Panc1 (cell line): ENCODE results near the gene SYCP2L. TPM values are rescaled to one million over a fixed set of nuclear protein-coding genes. Genes with fewer than 3 reads are reported as not detected.

ENCODE experiments used
- ATAC-seq: fragments of 200-7000 bp; cut with Tn5 transposase; 2 replicates; pipeline ENCODE4 v1.9.1; 2020; ENCODE audit warnings: mild to moderate bottlenecking, moderate library complexity
- BruUV-seq: library from RNA; stranded (reverse); fragments of 400-500 nt; replicated peaks from 2 replicates; lab custom pipeline; 2021; lab: Mats Ljungman, UMichigan
- CTCF ChIA-PET: fragments of 300-600 bp; sonication (Branson Sonifier 250); formaldehyde crosslinking; loops from one replicate; lab custom pipeline; 2022; ENCODE audit warnings: antibody characterized with exemption; lab: Charles Lee
- POLR2A ChIA-PET: fragments of 300-600 bp; sonication (Branson Sonifier 250); formaldehyde crosslinking; loops from one replicate; lab custom pipeline; 2022; ENCODE audit warnings: antibody characterized with exemption; lab: Charles Lee
- DNase-seq: peaks from one replicate; pipeline ENCODE4 v3.0.0-alpha.2; 2010; ENCODE audit warnings: low read depth, low spot score
- H3K27ac ChIP-seq: 2 replicates; pipeline ENCODE4 v1.5.1; 2011; ENCODE audit warnings: mild to moderate bottlenecking, low read length, inconsistent platforms
- H3K27me3 ChIP-seq: fragments of 200-500 bp; sonication (Bioruptor generic); 2 replicates; pipeline ENCODE4 v1.6.0; 2014; ENCODE audit warnings: low read length, inconsistent platforms; ENCODE audit not compliant: control insufficient read depth, insufficient read depth
- H3K36me3 ChIP-seq: fragments of 200-500 bp; sonication (Bioruptor generic); 2 replicates; pipeline ENCODE4 v1.5.1; 2014; ENCODE audit warnings: inconsistent platforms, mild to moderate bottlenecking, low read length, moderate library complexity; ENCODE audit not compliant: control insufficient read depth, insufficient read depth
- H3K4me1 ChIP-seq: 2 replicates; pipeline ENCODE4 v1.5.1; 2011; ENCODE audit warnings: inconsistent platforms, mild to moderate bottlenecking, low read length, moderate library complexity; ENCODE audit not compliant: control insufficient read depth, insufficient read depth
- H3K4me3 ChIP-seq, 2 experiments: 2 replicates each; pipeline ENCODE4 v1.5.1; 2011 to 2012; ENCODE audit warnings: low read depth in 2 of 2, low read length in 2 of 2, mild to moderate bottlenecking in 2 of 2, inconsistent platforms in 1 of 2, moderate library complexity in 1 of 2
- H3K9me3 ChIP-seq: fragments of 200-500 bp; sonication (Bioruptor generic); 2 replicates; pipeline ENCODE4 v1.5.1; 2014; ENCODE audit warnings: low read depth, mild to moderate bottlenecking, inconsistent platforms, low read length, moderate library complexity; ENCODE audit not compliant: control insufficient read depth, insufficient read depth
- POLR2AphosphoS5 ChIP-seq: IDR thresholded peaks from 2 replicates; pipeline ENCODE4 v1.6.1; 2012; ENCODE audit warnings: mild to moderate bottlenecking, low read depth, low read length, moderate library complexity
- SIN3A ChIP-seq: IDR thresholded peaks from 2 replicates; pipeline ENCODE4 v1.6.1; 2012; ENCODE audit warnings: low read depth, mild to moderate bottlenecking, low read length, moderate library complexity, borderline replicate concordance; ENCODE audit not compliant: insufficient read depth
- TCF7L2 ChIP-seq: IDR thresholded peaks from 2 replicates; pipeline ENCODE4 v1.6.1; 2011; ENCODE audit warnings: mild to moderate bottlenecking, low read depth, low read length, inconsistent platforms
- in situ Hi-C: cut with HindIII; loops from 2 replicates; pipeline ENCODE4 v1.10.0; 2016; ENCODE audit warnings: low sequenced_read_pairs, low pct_unique_long_range_greater_than_20kb
- intact Hi-C: fragments of 100-400 bp; cut with micrococcal nuclease; formaldehyde crosslinking; loops from one replicate; pipeline ENCODE4 v1.10.0; 2022; ENCODE audit not compliant: unreplicated experiment
- total RNA-seq: library from RNA; stranded (reverse); gene quantifications from one replicate; pipeline ENCODE4 v1.2.1, GENCODE V29; 2021; ENCODE audit not compliant: unreplicated experiment
- TF ChIP-seq, protein P1 (sequence below), 2 experiments: IDR thresholded peaks; 2 replicates each; pipeline ENCODE4 v1.6.1; 2011 to 2012; ENCODE audit warnings: low read depth in 2 of 2, control low read depth in 1 of 2, low read length in 1 of 2, mild to moderate bottlenecking in 1 of 2, moderate library complexity in 1 of 2; ENCODE audit not compliant: insufficient read depth in 1 of 2
- TF ChIP-seq, protein P2 (sequence below): fragments of 450-650 bp; IDR thresholded peaks from 2 replicates; pipeline ENCODE4 v1.5.1; 2017; ENCODE audit warnings: mild to moderate bottlenecking

Gene SYCP2L
- total RNA-seq, 1 experiment from 2014 or later = 2.4 TPM

DNA sequence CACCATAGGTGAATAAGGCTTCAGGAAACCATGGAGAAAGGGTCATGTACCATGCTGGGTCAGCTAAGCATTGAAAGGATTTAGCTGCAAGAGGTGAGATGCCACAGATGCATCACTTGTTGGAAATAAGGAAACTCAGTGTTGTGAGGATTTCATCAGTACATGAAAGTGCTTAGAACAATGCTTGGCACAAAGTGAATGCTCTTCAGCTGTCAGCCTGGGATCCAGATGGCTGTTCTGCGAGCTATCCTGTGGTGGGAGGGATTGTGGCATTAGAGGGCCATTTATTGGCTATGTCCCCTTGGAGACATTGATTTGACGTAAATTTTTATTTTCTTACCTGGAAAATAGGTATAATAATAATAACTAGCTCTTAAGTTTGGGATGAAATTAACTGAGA lies 104.3 kb downstream of the SYCP2L start:
- ATAC-seq = no peak
- TF ChIP-seq SIN3A (no peak), TCF7L2 (no peak), POLR2AphosphoS5 (no peak)
- TF ChIP-seq, protein P1, sequence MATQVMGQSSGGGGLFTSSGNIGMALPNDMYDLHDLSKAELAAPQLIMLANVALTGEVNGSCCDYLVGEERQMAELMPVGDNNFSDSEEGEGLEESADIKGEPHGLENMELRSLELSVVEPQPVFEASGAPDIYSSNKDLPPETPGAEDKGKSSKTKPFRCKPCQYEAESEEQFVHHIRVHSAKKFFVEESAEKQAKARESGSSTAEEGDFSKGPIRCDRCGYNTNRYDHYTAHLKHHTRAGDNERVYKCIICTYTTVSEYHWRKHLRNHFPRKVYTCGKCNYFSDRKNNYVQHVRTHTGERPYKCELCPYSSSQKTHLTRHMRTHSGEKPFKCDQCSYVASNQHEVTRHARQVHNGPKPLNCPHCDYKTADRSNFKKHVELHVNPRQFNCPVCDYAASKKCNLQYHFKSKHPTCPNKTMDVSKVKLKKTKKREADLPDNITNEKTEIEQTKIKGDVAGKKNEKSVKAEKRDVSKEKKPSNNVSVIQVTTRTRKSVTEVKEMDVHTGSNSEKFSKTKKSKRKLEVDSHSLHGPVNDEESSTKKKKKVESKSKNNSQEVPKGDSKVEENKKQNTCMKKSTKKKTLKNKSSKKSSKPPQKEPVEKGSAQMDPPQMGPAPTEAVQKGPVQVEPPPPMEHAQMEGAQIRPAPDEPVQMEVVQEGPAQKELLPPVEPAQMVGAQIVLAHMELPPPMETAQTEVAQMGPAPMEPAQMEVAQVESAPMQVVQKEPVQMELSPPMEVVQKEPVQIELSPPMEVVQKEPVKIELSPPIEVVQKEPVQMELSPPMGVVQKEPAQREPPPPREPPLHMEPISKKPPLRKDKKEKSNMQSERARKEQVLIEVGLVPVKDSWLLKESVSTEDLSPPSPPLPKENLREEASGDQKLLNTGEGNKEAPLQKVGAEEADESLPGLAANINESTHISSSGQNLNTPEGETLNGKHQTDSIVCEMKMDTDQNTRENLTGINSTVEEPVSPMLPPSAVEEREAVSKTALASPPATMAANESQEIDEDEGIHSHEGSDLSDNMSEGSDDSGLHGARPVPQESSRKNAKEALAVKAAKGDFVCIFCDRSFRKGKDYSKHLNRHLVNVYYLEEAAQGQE (IDR thresholded peaks at IDR 0.05; ENCODE audit: insufficient read depth in 1 of 2, low read depth in 2 of 2, low read length in 1 of 2) = no peak
- TF ChIP-seq, protein P2, sequence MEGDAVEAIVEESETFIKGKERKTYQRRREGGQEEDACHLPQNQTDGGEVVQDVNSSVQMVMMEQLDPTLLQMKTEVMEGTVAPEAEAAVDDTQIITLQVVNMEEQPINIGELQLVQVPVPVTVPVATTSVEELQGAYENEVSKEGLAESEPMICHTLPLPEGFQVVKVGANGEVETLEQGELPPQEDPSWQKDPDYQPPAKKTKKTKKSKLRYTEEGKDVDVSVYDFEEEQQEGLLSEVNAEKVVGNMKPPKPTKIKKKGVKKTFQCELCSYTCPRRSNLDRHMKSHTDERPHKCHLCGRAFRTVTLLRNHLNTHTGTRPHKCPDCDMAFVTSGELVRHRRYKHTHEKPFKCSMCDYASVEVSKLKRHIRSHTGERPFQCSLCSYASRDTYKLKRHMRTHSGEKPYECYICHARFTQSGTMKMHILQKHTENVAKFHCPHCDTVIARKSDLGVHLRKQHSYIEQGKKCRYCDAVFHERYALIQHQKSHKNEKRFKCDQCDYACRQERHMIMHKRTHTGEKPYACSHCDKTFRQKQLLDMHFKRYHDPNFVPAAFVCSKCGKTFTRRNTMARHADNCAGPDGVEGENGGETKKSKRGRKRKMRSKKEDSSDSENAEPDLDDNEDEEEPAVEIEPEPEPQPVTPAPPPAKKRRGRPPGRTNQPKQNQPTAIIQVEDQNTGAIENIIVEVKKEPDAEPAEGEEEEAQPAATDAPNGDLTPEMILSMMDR = no peak
- BruUV-seq = no TSS peak
- H3K9me3 ChIP-seq = no peaks in the 10 kb centered on the region
- no peaks in the 10 kb centered on the region for H3K4me1 ChIP-seq
- in situ Hi-C loops (no loop called here), intact Hi-C loops (no loop called here)
- ChIA-PET POLR2A (interaction anchor here (0.6 kb wide), 1 partner anchor 96 kb away, joined by 10 read pairs; no protein-coding TSS in a partner anchor), CTCF (interaction anchor here (0.6 kb wide), 1 partner anchor 143 kb away, joined by 3 read pairs; no protein-coding TSS in a partner anchor)
- H3K4me3 ChIP-seq = no peak overlapping the region
- no peak for DNase-seq
- no peak overlapping the region for H3K27ac ChIP-seq
- no peaks in the 10 kb centered on the region for H3K27me3 ChIP-seq
- H3K36me3 ChIP-seq = no peaks in the 10 kb centered on the region

DNA sequence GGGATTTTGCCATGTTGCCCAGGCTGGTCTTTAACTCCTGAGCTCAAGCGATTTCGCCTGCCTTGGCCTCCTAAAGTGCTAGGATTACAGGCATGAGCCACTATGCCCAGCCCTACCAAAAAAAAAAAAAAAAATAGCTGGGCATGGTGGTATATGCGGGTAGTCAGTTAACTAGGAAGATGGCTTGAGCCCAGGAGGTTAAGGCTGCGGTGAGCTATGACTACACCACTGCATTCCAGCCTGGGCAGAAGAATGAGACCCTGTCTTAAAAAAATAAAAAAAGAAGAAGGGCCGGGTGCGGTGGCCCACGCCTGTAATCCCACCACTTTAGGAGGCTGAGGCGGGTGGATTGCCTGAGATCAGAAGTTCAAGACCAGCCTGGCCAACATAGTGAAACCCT lies 107.0 kb downstream of the SYCP2L start:
- intact Hi-C loops (no loop called here), in situ Hi-C loops (no loop called here)
- Histone ChIP-seq H3K36me3 (no peaks in the 10 kb centered on the region), H3K9me3 (no peaks in the 10 kb centered on the region), H3K27me3 (no peaks in the 10 kb centered on the region), H3K4me1 (no peaks in the 10 kb centered on the region), H3K27ac (no peak overlapping the region), H3K4me3 (no peak overlapping the region)
- ATAC-seq (no peak), DNase-seq (no peak)
- POLR2A ChIA-PET = interaction anchor here (0.6 to 0.7 kb wide), 2 partner anchors 46 to 63 kb away, joined by 3 to 8 read pairs; no protein-coding TSS in a partner anchor
- BruUV-seq = no TSS peak
- CTCF ChIA-PET = interaction anchor here (0.6 kb wide), 1 partner anchor 39 kb away, joined by 5 read pairs; no protein-coding TSS in a partner anchor
- TF ChIP-seq POLR2AphosphoS5 = no peak
- TF ChIP-seq, protein P2 = no peak
